CD8-positive, alpha-beta memory T cell (primary cell): Measurements from ENCODE around the gene SYNE1. TPM values are rescaled to one million over a fixed set of nuclear protein-coding genes. Genes with fewer than 3 reads are reported as not detected.

Experiments used
- CTCF ChIA-PET: fragments of 350-600 bp; sonication (Branson Sonifier 250); formaldehyde crosslinking; loops from one replicate; lab custom pipeline; 2021; ENCODE audit warnings: antibody characterized with exemption; lab: Charles Lee
- POLR2A ChIA-PET: fragments of 350-600 bp; sonication (Branson Sonifier 250); formaldehyde crosslinking; loops from one replicate; lab custom pipeline; 2021; ENCODE audit warnings: antibody characterized with exemption; lab: Charles Lee
- DNase-seq, 5 donors: peaks; one replicate each; pipeline versions ENCODE4 v3.0.0 to v3.0.0-alpha.2; 2020 to 2022; ENCODE audit warnings: mixed read lengths in 1 of 5
- H3K27ac ChIP-seq: one replicate; pipeline ENCODE4 v1.7.0; 2013; ENCODE audit warnings: low read depth, mild to moderate bottlenecking, low read length, moderate library complexity
- H3K27me3 ChIP-seq: 2 replicates; pipeline ENCODE4 v1.7.0; 2013; ENCODE audit warnings: low read length, mild to moderate bottlenecking; ENCODE audit not compliant: insufficient read depth, poor library complexity, severe bottlenecking
- H3K36me3 ChIP-seq: 2 replicates; pipeline ENCODE4 v1.7.0; 2013; ENCODE audit warnings: mild to moderate bottlenecking, low read length, moderate library complexity; ENCODE audit not compliant: insufficient read depth
- H3K4me1 ChIP-seq: 2 replicates; pipeline ENCODE4 v1.7.0; 2013; ENCODE audit warnings: mild to moderate bottlenecking, low read length, moderate library complexity; ENCODE audit not compliant: insufficient read depth
- H3K4me3 ChIP-seq: 2 replicates; pipeline ENCODE4 v1.7.0; 2013; ENCODE audit warnings: mild to moderate bottlenecking, low read length
- H3K9me3 ChIP-seq: 2 replicates; pipeline ENCODE4 v1.7.0; 2013; ENCODE audit warnings: mild to moderate bottlenecking, low read length
- H3K27ac Mint-ChIP-seq, 8 donors: one replicate each; pipeline ENCODE4 v1.8.0; 2020 to 2021; ENCODE audit warnings: mixed read lengths in 8 of 8, mild to moderate bottlenecking in 6 of 8, inconsistent platforms in 3 of 8, moderate library complexity in 3 of 8
- H3K27me3 Mint-ChIP-seq, 2 donors: one replicate each; pipeline ENCODE4 v1.8.0; 2020 to 2021; ENCODE audit warnings: mixed read lengths in 2 of 2, mild to moderate bottlenecking in 1 of 2, moderate library complexity in 1 of 2
- H3K36me3 Mint-ChIP-seq, 3 donors: one replicate each; pipeline ENCODE4 v1.8.0; 2020 to 2021; ENCODE audit warnings: mixed read lengths in 3 of 3, inconsistent platforms in 1 of 3, mild to moderate bottlenecking in 1 of 3
- H3K4me1 Mint-ChIP-seq, 3 donors: one replicate each; pipeline ENCODE4 v1.8.0; 2020 to 2021; ENCODE audit warnings: mixed read lengths in 3 of 3, inconsistent platforms in 1 of 3, mild to moderate bottlenecking in 1 of 3
- H3K4me3 Mint-ChIP-seq, 7 donors: one replicate each; pipeline ENCODE4 v1.8.0; 2020 to 2021; ENCODE audit warnings: mixed read lengths in 7 of 7, mild to moderate bottlenecking in 6 of 7, moderate library complexity in 4 of 7, inconsistent platforms in 2 of 7
- H3K9me3 Mint-ChIP-seq, 5 donors: one replicate each; pipeline ENCODE4 v1.8.0; 2020 to 2022; ENCODE audit warnings: mixed read lengths in 5 of 5, mild to moderate bottlenecking in 3 of 5, moderate library complexity in 2 of 5, inconsistent platforms in 1 of 5
- polyA plus RNA-seq: library from polyadenylated mRNA; unstranded; fragments of 300-500 nt; fragmentation: Illumina TruSeq; gene quantifications from one replicate; pipeline ENCODE4 v1.2.3, GENCODE V29; 2021
- total RNA-seq, 2 experiments: library from RNA; stranded (reverse); gene quantifications; one replicate each; pipeline ENCODE4 v1.2.3, GENCODE V29; 2021

SYNE1 gene
- total and polyA plus RNA-seq, 3 experiments from 2014 or later: 41.0 to 79.0 (median 48.4) TPM

- Mint-ChIP-seq H3K4me3 (no peak overlapping the region), H3K36me3 (peaks cover 4 to 31% (median 5%) of the 10 kb centered on the region in 3 donors), H3K27ac (no peak overlapping the region), H3K4me1 (peaks cover 0 to 4% (median 3%) of the 10 kb centered on the region in 3 donors), H3K27me3 (no peaks in the 10 kb centered on the region), H3K9me3 (no peaks in the 10 kb centered on the region)
- Histone ChIP-seq H3K4me3 (no peak overlapping the region), H3K4me1 (no peaks in the 10 kb centered on the region), H3K9me3 (no peaks in the 10 kb centered on the region), H3K27me3 (no peaks in the 10 kb centered on the region), H3K36me3 (no peaks in the 10 kb centered on the region), H3K27ac (no peak overlapping the region)
- POLR2A ChIA-PET: no interaction called here
- CTCF ChIA-PET: no interaction called here
- no peak for DNase-seq
Observed at GRCh38 chr6:152386131-152386530, 251.0 kb downstream of the SYNE1 start.

DNA sequence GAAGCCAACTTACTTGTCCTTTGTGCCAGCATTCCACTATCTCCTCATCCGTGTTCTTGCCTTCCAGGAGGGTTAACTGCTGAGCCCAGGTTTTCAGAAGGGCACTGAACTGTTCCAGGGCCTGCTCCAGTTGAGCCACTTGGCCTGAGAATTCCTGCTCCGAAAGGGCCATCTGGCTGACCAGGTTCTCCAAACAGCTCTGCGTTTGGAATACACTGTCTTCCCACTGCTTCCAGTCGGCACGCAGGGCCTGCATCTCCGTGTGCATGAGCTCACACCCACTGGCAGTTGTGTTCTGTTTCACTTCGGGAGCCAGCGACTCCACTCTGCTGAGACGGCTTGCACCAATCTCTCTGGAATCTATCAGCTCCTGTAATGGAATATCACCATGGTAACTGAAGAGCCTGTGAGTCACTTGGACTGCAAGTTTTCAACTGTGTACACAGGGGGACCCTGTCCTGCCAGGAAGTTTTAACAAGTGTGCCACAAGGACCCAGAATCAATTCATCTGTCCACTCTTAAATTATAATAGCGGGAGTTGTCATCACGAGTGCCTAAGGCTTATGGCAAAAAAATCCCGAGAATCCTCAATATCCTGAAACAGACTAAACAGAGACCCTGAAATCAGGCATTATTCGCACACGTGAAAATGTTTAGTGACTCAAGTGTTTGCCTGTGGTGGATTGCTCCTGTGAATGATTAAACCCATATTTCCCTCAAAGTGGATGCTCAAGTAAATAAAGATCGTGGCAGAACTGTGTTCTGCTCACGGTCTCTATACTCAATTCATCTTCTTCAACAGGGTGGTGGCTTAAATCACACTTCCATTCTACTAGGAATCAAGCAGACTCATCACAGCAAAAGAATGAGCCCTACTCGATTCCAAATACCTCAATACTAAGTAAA lies 255.9 kb downstream of the SYNE1 start:
- Histone ChIP-seq H3K27me3 (no peaks in the 10 kb centered on the region), H3K9me3 (no peaks in the 10 kb centered on the region), H3K4me1 (no peaks in the 10 kb centered on the region), H3K36me3 (no peaks in the 10 kb centered on the region), H3K27ac (no peak overlapping the region), H3K4me3 (no peak overlapping the region)
- peaks cover 1 to 7% (median 6%) of the 10 kb centered on the region in 3 donors for H3K4me1 Mint-ChIP-seq
- DNase-seq: no peak
- ChIA-PET POLR2A (no interaction called here), CTCF (no interaction called here)
- peaks cover 3 to 14% (median 4%) of the 10 kb centered on the region in 3 donors for H3K36me3 Mint-ChIP-seq
- peak overlapping the region in 2 of 8 donors; percentile 66 to 70 for H3K27ac Mint-ChIP-seq
- H3K9me3 Mint-ChIP-seq: no peaks in the 10 kb centered on the region
- H3K27me3 Mint-ChIP-seq: no peaks in the 10 kb centered on the region
- no peak overlapping the region for H3K4me3 Mint-ChIP-seq

DNA sequence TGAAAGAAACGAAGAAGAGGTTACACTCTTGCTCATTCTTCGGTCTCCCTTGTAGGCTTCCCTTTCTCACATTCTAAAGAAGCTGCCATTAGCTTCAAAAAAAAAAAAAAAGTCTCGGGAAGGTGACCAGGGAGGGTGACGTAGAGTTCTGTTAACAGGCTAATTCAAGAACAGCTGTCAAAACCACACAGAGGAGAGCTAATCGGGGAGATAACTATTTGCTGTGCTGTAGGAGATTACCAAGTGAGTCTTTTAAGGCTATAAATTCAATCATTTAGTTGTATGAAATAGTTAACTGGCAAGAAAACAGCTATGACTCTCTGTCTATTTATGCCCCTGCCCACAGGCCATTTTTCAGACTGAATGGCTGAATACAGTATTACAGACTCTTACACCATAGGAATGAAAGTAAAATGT lies 256.8 kb downstream of the SYNE1 start:
- Histone ChIP-seq H3K4me1 (no peaks in the 10 kb centered on the region), H3K27ac (no peak overlapping the region), H3K36me3 (no peaks in the 10 kb centered on the region), H3K27me3 (no peaks in the 10 kb centered on the region), H3K9me3 (no peaks in the 10 kb centered on the region), H3K4me3 (no peak overlapping the region)
- POLR2A ChIA-PET: no interaction called here
- DNase-seq: no peak
- peaks cover 0 to 6% (median 6%) of the 10 kb centered on the region in 3 donors for H3K4me1 Mint-ChIP-seq
- H3K27me3 Mint-ChIP-seq: no peaks in the 10 kb centered on the region
- H3K36me3 Mint-ChIP-seq: peaks cover 4 to 19% (median 10%) of the 10 kb centered on the region in 3 donors
- H3K4me3 Mint-ChIP-seq: no peak overlapping the region
- no peaks in the 10 kb centered on the region for H3K9me3 Mint-ChIP-seq
- CTCF ChIA-PET: no interaction called here
- H3K27ac Mint-ChIP-seq: peak overlapping the region in 2 of 8 donors; percentile 5 to 71

- no peaks in the 10 kb centered on the region for H3K36me3 ChIP-seq
- Mint-ChIP-seq H3K4me1 (peaks cover 0 to 6% (median 6%) of the 10 kb centered on the region in 3 donors), H3K4me3 (no peak overlapping the region), H3K27me3 (no peaks in the 10 kb centered on the region), H3K9me3 (no peaks in the 10 kb centered on the region), H3K27ac (no peak overlapping the region), H3K36me3 (peaks cover 4 to 21% (median 10%) of the 10 kb centered on the region in 3 donors)
- ChIA-PET POLR2A (no interaction called here), CTCF (no interaction called here)
- no peaks in the 10 kb centered on the region for H3K4me1 ChIP-seq
- H3K27me3 ChIP-seq: no peaks in the 10 kb centered on the region
- no peak for DNase-seq
- no peaks in the 10 kb centered on the region for H3K9me3 ChIP-seq
- no peak overlapping the region for H3K4me3 ChIP-seq
- no peak overlapping the region for H3K27ac ChIP-seq
Observed at GRCh38 chr6:152379423-152379822, 257.7 kb downstream of the SYNE1 start.

GRCh38 chr6:152378169-152378568 lies 259.0 kb downstream of the SYNE1 start:
- Histone ChIP-seq H3K27me3 (no peaks in the 10 kb centered on the region), H3K36me3 (no peaks in the 10 kb centered on the region), H3K4me3 (no peak overlapping the region), H3K4me1 (no peaks in the 10 kb centered on the region), H3K27ac (no peak overlapping the region), H3K9me3 (no peaks in the 10 kb centered on the region)
- CTCF ChIA-PET: no interaction called here
- no peak overlapping the region for H3K4me3 Mint-ChIP-seq
- no peaks in the 10 kb centered on the region for H3K27me3 Mint-ChIP-seq
- DNase-seq: no peak
- H3K4me1 Mint-ChIP-seq: peaks cover 0 to 6% (median 6%) of the 10 kb centered on the region in 3 donors
- peak overlapping the region in 3 of 8 donors; percentile 9 to 17 (median 15) for H3K27ac Mint-ChIP-seq
- no peaks in the 10 kb centered on the region for H3K9me3 Mint-ChIP-seq
- H3K36me3 Mint-ChIP-seq: peaks cover 0 to 22% (median 8%) of the 10 kb centered on the region in 3 donors
- POLR2A ChIA-PET: no interaction called here

DNA sequence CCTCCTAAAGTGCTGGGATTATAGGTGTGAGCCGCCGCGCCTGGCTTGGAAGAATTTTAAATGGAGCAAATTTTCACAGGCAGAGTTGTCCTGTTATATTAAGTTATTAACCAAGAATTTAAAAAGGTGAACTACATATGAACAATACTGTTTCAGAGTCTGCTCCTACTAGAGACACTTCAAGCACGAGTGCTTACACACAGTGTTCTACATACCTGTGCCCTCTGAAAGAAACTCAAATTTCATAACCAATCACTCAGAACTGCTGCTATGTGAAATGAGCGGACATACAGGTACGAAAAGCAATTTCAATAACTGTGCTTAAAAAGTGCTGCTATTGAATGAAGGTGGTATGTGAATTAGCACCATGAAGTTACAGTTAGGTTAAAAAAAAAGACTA lies 262.0 kb downstream of the SYNE1 start:
- Mint-ChIP-seq H3K4me1 (peaks cover 0 to 4% (median 2%) of the 10 kb centered on the region in 3 donors), H3K9me3 (no peaks in the 10 kb centered on the region), H3K27me3 (peaks cover 0 to 4% of the 10 kb centered on the region in 2 donors), H3K27ac (no peak overlapping the region), H3K4me3 (no peak overlapping the region), H3K36me3 (peaks cover 9 to 25% (median 9%) of the 10 kb centered on the region in 3 donors)
- Histone ChIP-seq H3K27me3 (no peaks in the 10 kb centered on the region), H3K27ac (no peak overlapping the region), H3K4me1 (no peaks in the 10 kb centered on the region), H3K9me3 (no peaks in the 10 kb centered on the region), H3K4me3 (no peak overlapping the region), H3K36me3 (no peaks in the 10 kb centered on the region)
- DNase-seq: no peak
- POLR2A ChIA-PET: no interaction called here
- CTCF ChIA-PET: no interaction called here

- no peak overlapping the region for H3K4me3 ChIP-seq
- ChIA-PET CTCF (no interaction called here), POLR2A (no interaction called here)
- H3K27ac ChIP-seq: no peak overlapping the region
- no peaks in the 10 kb centered on the region for H3K36me3 ChIP-seq
- H3K9me3 ChIP-seq: no peaks in the 10 kb centered on the region
- H3K27ac Mint-ChIP-seq: peak overlapping the region in 1 of 8 donors; percentile 15
- peaks cover 0 to 2% (median 0%) of the 10 kb centered on the region in 3 donors for H3K4me1 Mint-ChIP-seq
- DNase-seq: no peak
- no peak overlapping the region for H3K4me3 Mint-ChIP-seq
- H3K9me3 Mint-ChIP-seq: no peaks in the 10 kb centered on the region
- no peaks in the 10 kb centered on the region for H3K4me1 ChIP-seq
- peaks cover 0 to 15% of the 10 kb centered on the region in 2 donors for H3K27me3 Mint-ChIP-seq
- peaks cover 9 to 36% (median 15%) of the 10 kb centered on the region in 3 donors for H3K36me3 Mint-ChIP-seq
- H3K27me3 ChIP-seq: no peaks in the 10 kb centered on the region
Observed at GRCh38 chr6:152372945-152373344, 264.2 kb downstream of the SYNE1 start.

GRCh38 chr6:152371775-152372174 lies 265.4 kb downstream of the SYNE1 start:
- CTCF ChIA-PET: no interaction called here
- DNase-seq: no peak
- Histone ChIP-seq H3K27me3 (no peaks in the 10 kb centered on the region), H3K4me3 (no peak overlapping the region), H3K36me3 (no peaks in the 10 kb centered on the region), H3K4me1 (no peaks in the 10 kb centered on the region), H3K27ac (no peak overlapping the region), H3K9me3 (no peaks in the 10 kb centered on the region)
- Mint-ChIP-seq H3K36me3 (peaks cover 15 to 43% (median 17%) of the 10 kb centered on the region in 3 donors), H3K4me3 (no peak overlapping the region), H3K27me3 (peaks cover 0 to 15% of the 10 kb centered on the region in 2 donors), H3K27ac (no peak overlapping the region), H3K9me3 (no peaks in the 10 kb centered on the region), H3K4me1 (peaks cover 0 to 2% (median 0%) of the 10 kb centered on the region in 3 donors)
- POLR2A ChIA-PET: no interaction called here
